Smooth muscle cell of bladder (primary cell): ENCODE results near the gene WAC. TPM values are rescaled to one million over a fixed set of nuclear protein-coding genes. Genes with fewer than 3 reads are reported as not detected.

ENCODE experiments used
- total RNA-seq: library from RNA; depleted of rRNA; stranded (reverse); fragments of >200 nt; gene quantifications from 2 replicates; pipeline ENCODE4 v1.2.3, GENCODE V29; 2014

The WAC gene, protein sequence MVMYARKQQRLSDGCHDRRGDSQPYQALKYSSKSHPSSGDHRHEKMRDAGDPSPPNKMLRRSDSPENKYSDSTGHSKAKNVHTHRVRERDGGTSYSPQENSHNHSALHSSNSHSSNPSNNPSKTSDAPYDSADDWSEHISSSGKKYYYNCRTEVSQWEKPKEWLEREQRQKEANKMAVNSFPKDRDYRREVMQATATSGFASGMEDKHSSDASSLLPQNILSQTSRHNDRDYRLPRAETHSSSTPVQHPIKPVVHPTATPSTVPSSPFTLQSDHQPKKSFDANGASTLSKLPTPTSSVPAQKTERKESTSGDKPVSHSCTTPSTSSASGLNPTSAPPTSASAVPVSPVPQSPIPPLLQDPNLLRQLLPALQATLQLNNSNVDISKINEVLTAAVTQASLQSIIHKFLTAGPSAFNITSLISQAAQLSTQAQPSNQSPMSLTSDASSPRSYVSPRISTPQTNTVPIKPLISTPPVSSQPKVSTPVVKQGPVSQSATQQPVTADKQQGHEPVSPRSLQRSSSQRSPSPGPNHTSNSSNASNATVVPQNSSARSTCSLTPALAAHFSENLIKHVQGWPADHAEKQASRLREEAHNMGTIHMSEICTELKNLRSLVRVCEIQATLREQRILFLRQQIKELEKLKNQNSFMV
- 43.2 and 44.7 TPM in 2 replicates for total RNA-seq

DNA sequence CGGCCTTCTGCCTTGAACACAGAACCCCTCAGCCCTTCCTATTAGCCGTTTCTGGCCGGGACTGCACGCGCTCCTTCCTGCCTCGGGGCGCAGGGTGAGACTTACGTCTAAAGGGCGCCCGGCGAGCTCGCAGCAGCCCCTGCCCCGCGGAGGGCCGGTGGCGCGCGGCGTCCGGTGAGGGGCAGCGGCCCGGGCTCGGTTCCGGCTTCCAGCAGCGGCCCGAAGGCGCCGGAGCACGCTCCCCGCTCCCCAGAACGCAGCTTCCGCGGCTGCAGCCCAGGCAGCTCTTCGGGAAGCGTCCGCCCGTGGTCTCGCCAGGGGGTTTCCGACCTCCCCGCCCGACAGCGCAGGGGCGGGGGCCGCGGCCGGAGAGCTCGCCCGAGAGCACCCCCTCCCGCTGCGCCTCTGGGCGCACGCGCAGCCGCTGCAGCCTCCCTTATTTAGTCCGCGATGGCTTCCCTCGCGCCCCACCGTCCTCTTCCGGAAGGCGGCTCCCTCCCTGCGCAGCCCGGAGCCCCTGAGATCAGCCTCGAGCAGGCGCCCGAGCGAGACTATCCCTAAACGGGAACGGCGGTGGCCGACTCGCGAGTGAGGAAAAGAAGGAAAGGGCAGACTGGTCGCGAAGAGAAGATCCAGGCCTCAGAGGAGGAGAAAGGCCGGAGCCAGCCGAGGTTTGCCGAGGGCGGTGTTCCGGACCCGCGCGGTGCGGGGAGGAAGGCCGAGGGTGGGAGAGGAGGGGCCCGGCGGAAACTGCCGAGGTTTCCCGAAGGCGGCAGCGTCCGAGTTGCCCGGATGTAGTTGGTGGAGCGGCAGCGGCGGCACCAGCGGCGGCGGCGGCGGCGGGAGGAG is at the start of gene WAC:
Gene WAC (plus strand): TSS at position 782 of the 849 bp plus-strand sequence. CDS start 462 bp downstream, outside the sequence.

Other genes starting within 250 kb of the WAC start
- 0.18 and 0.28 TPM in 2 replicates for gene MPP7, start 230.1 kb upstream of the WAC start, total RNA-seq
- 33.4 and 59.1 TPM in 2 replicates for gene BAMBI, start 144.4 kb downstream of the WAC start, total RNA-seq